GM23338 (cell line): ENCODE measurements around the gene TTLL5. TPM values are rescaled to one million over a fixed set of nuclear protein-coding genes. Genes with fewer than 3 reads are reported as not detected.

Experiments used
- EZH2 ChIP-seq: fragments of 200-600 bp; sonication (generic); IDR thresholded peaks from one replicate; pipeline ENCODE4 v1.8.0; 2017; ENCODE audit warnings: antibody characterized with exemption, mild to moderate bottlenecking, low read depth; ENCODE audit not compliant: unreplicated experiment
- EZH2phosphoT487 ChIP-seq: fragments of 200-600 bp; sonication (generic); IDR thresholded peaks from one replicate; pipeline ENCODE4 v1.8.1; 2018; ENCODE audit warnings: antibody characterized with exemption; ENCODE audit not compliant: unreplicated experiment
- JUNB ChIP-seq: IDR thresholded peaks from one replicate; pipeline ENCODE4 v1.6.1; 2016; ENCODE audit warnings: antibody characterized with exemption; ENCODE audit not compliant: unreplicated experiment
- REST ChIP-seq: IDR thresholded peaks from one replicate; pipeline ENCODE4 v1.6.1; 2018; ENCODE audit warnings: antibody characterized with exemption; ENCODE audit not compliant: unreplicated experiment
- ZNF462 ChIP-seq: fragments of 250-450 bp; sonication (Bioruptor Pico); IDR thresholded peaks from 2 replicates; pipeline ENCODE4 v1.5.0; 2020; ENCODE audit warnings: mild to moderate bottlenecking, moderate library complexity
- polyA plus RNA-seq: library from polyadenylated mRNA; unstranded; fragments of >200 nt; fragmentation: Nextera tagmentation; extraction: Ambion mirVana; gene quantifications from 2 replicates; pipeline ENCODE4 v1.2.1, GENCODE V29; 2016
- total RNA-seq: library from RNA; depleted of rRNA; stranded (reverse); fragments of >200 nt; shearing (Covaris generic); gene quantifications from 2 replicates; pipeline ENCODE4 v1.2.3, GENCODE V29; 2014

TTLL5 gene
- total and polyA plus RNA-seq, 2 experiments from 2014 or later, result 33.5 to 35.4 TPM

- TF ChIP-seq ZNF462 (no peak), EZH2 (no peak), JUNB (no peak), REST (no peak), EZH2phosphoT487 (no peak)
These were observed 96.8 kb downstream of the TTLL5 start (continued) for GRCh38 chr14:75757644-75758402.
